Neural progenitor cell (in vitro differentiated cells): ENCODE measurements around the gene NR1H3.

Experiments used
- CTCF ChIP-seq: fragments of 200-600 bp; sonication (generic); IDR thresholded peaks from 2 replicates; pipeline ENCODE4 v1.5.1; 2017; ENCODE audit warnings: antibody characterized with exemption, mild to moderate bottlenecking
- EZH2 ChIP-seq: fragments of 200-600 bp; sonication (generic); IDR thresholded peaks from 2 replicates; pipeline ENCODE4 v1.6.1; 2017; ENCODE audit warnings: antibody characterized with exemption, mild to moderate bottlenecking, moderate library complexity
- EZH2phosphoT487 ChIP-seq: fragments of 200-600 bp; sonication (generic); IDR thresholded peaks from 2 replicates; pipeline ENCODE4 v1.6.1; 2017; ENCODE audit warnings: antibody characterized with exemption

- no peak for TF ChIP-seq CTCF
- no peak for TF ChIP-seq EZH2phosphoT487
- no peak for TF ChIP-seq EZH2
These were observed 50.4 kb downstream of the NR1H3 start for GRCh38 chr11:47308050-47308823.
